K562 (cell line): ENCODE results near the gene NDUFB7. TPM values are rescaled to one million over a fixed set of nuclear protein-coding genes. Genes with fewer than 3 reads are reported as not detected.

ENCODE experiments used
- BDP1 ChIP-seq: IDR thresholded peaks from 3 replicates; pipeline ENCODE4 v1.6.1; 2011; ENCODE audit not compliant: insufficient read length, insufficient read depth
- MEF2D ChIP-seq: conservative IDR thresholded peaks from 2 replicates; pipeline ENCODE4 v1.6.1; 2016; ENCODE audit warnings: low read depth, missing genetic modification characterization, missing compliant biosample characterization
- NR2C1 ChIP-seq, 2 experiments: fragments of 450-650 bp; IDR thresholded peaks; 2 replicates each; pipeline ENCODE4 v1.6.1; 2017; ENCODE audit warnings: mild to moderate bottlenecking in 2 of 2, antibody characterized with exemption in 1 of 2, inconsistent platforms in 1 of 2, missing compliant biosample characterization in 1 of 2, missing genetic modification characterization in 1 of 2
- PPARD ChIP-seq: fragments of 250-450 bp; sonication (Bioruptor Pico); IDR thresholded peaks from 2 replicates; pipeline ENCODE4 v1.8.0; 2022; ENCODE audit warnings: inconsistent platforms, mild to moderate bottlenecking, moderate library complexity
- ZBTB8A ChIP-seq: fragments of 450-650 bp; IDR thresholded peaks from 2 replicates; pipeline ENCODE4 v1.6.1; 2018; ENCODE audit warnings: mild to moderate bottlenecking, moderate library complexity; ENCODE audit not compliant: partially characterized antibody
- ZNF217 ChIP-seq: sonication (generic); formaldehyde crosslinking; IDR thresholded peaks from 2 replicates; pipeline ENCODE4 v1.8.0; 2022; ENCODE audit warnings: mild to moderate bottlenecking, missing genetic modification reagents
- ZNF274 ChIP-seq: IDR thresholded peaks from 2 replicates; pipeline ENCODE4 v1.6.1; 2011; ENCODE audit warnings: low read depth, mild to moderate bottlenecking, low read length, moderate library complexity, borderline replicate concordance
- ZNF609 ChIP-seq: sonication (generic); formaldehyde crosslinking; IDR thresholded peaks from 2 replicates; pipeline ENCODE4 v1.8.1; 2023; ENCODE audit warnings: missing genetic modification reagents, mild to moderate bottlenecking, borderline replicate concordance
- ZNF696 ChIP-seq: fragments of 250-450 bp; sonication (Bioruptor Pico); conservative IDR thresholded peaks from 2 replicates; pipeline ENCODE4 v1.4.0; 2020; ENCODE audit warnings: mild to moderate bottlenecking, moderate library complexity
- ZNF699 ChIP-seq: fragments of 250-450 bp; sonication (Bioruptor Pico); IDR thresholded peaks from 2 replicates; pipeline ENCODE4 v1.8.0; 2021; ENCODE audit warnings: mild to moderate bottlenecking, moderate library complexity; ENCODE audit not compliant: insufficient replicate concordance
- polyA plus RNA-seq, 8 experiments: library from polyadenylated mRNA; depleted of rRNA in 4 of 8; stranded (reverse) in 5 of 8; unstranded in 3 of 8; fragments of >200 nt; fragmentation: Nextera tagmentation in 2 of 8; fragmentation: Illumina TruSeq in 1 of 8; extraction: Ambion mirVana in 2 of 8; extraction: Trizol in 1 of 8; gene quantifications; 2 replicates each; pipeline versions ENCODE4 v1.2.1 to v1.2.3, GENCODE V29; 2011 to 2014; ENCODE audit warnings: inconsistent platforms in 1 of 8, missing spikeins in 1 of 8
- total RNA-seq, 7 experiments: library from RNA; depleted of rRNA in 6 of 7; stranded (reverse); fragments of >200 nt in 6 of 7; fragmentation: Illumina TruSeq in 2 of 7; extraction: Trizol in 2 of 7; gene quantifications; 2 replicates each; pipeline versions ENCODE4 v1.2.1 to v1.2.3, GENCODE V29; 2011 to 2021; ENCODE audit warnings: low replicate concordance in 1 of 7
- TF ChIP-seq, protein P1 (sequence below), 2 experiments: fragments of 450-650 bp; formaldehyde crosslinking in 1 of 2; IDR thresholded peaks; 2 replicates each; pipeline versions ENCODE4 v1.4.0 to v1.6.1; 2014 to 2020; ENCODE audit warnings: mild to moderate bottlenecking in 2 of 2, borderline replicate concordance in 1 of 2, low read depth in 1 of 2

NDUFB7 gene
- total and polyA plus RNA-seq, 9 of the 15 experiments (the other 6 are each of a cell fraction or from before 2014, with no cell fraction given), result 14.9 to 842 (median 137) TPM

- TF ChIP-seq, protein P1, sequence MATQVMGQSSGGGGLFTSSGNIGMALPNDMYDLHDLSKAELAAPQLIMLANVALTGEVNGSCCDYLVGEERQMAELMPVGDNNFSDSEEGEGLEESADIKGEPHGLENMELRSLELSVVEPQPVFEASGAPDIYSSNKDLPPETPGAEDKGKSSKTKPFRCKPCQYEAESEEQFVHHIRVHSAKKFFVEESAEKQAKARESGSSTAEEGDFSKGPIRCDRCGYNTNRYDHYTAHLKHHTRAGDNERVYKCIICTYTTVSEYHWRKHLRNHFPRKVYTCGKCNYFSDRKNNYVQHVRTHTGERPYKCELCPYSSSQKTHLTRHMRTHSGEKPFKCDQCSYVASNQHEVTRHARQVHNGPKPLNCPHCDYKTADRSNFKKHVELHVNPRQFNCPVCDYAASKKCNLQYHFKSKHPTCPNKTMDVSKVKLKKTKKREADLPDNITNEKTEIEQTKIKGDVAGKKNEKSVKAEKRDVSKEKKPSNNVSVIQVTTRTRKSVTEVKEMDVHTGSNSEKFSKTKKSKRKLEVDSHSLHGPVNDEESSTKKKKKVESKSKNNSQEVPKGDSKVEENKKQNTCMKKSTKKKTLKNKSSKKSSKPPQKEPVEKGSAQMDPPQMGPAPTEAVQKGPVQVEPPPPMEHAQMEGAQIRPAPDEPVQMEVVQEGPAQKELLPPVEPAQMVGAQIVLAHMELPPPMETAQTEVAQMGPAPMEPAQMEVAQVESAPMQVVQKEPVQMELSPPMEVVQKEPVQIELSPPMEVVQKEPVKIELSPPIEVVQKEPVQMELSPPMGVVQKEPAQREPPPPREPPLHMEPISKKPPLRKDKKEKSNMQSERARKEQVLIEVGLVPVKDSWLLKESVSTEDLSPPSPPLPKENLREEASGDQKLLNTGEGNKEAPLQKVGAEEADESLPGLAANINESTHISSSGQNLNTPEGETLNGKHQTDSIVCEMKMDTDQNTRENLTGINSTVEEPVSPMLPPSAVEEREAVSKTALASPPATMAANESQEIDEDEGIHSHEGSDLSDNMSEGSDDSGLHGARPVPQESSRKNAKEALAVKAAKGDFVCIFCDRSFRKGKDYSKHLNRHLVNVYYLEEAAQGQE (IDR thresholded peaks at IDR 0.05; ENCODE audit: borderline replicate concordance), result no peak
- TF ChIP-seq, protein P1 (CRISPR knock-in tag; IDR thresholded peaks at IDR 0.05; ENCODE audit: low read depth), result peak; percentile 78; the same call in 1 of the 2 replicates
- TF ChIP-seq ZNF609 (CRISPR knock-in tag) (no peak), ZNF699 (CRISPR knock-in tag) (no peak), BDP1 (no peak), NR2C1 (IDR thresholded peaks at IDR 0.05) (no peak), NR2C1 (tag; IDR thresholded peaks at IDR 0.05) (no peak; the same call in 1 of the 2 replicates), PPARD (CRISPR knock-in tag) (no peak), ZNF274 (no peak), ZNF217 (CRISPR knock-in tag) (no peak), ZBTB8A (no peak), MEF2D (tag) (no peak), ZNF696 (CRISPR knock-in tag) (no peak)
Observed at GRCh38 chr19:14529254-14530004, 42.4 kb downstream of the NDUFB7 start, which contains the start of gene TECR (continued).
